HG03460 (cell line): Measurements from ENCODE around the gene MRPL20.

Experiments
- ATAC-seq: cut with Tn5 transposase; IDR thresholded peaks from one replicate; pipeline ENCODE4 v1.9.1; 2021; ENCODE audit not compliant: unreplicated experiment

Gene MRPL20

GRCh38 chr1:1366699-1367066 lies 40.4 kb downstream of the MRPL20 start:
- no peak for ATAC-seq

- no peak for ATAC-seq
Measured at GRCh38 chr1:1365875-1366698, 41.0 kb downstream of the MRPL20 start.

GRCh38 chr1:1364266-1364665 lies 42.8 kb downstream of the MRPL20 start:
- no peak for ATAC-seq

GRCh38 chr1:1361982-1362423 lies 45.1 kb downstream of the MRPL20 start:
- ATAC-seq, result no peak

- ATAC-seq, result no peak
Measured at GRCh38 chr1:1361233-1361981, 45.7 kb downstream of the MRPL20 start.

- ATAC-seq, result no peak
Measured at GRCh38 chr1:1360506-1361169, 46.5 kb downstream of the MRPL20 start.

GRCh38 chr1:1359664-1360468 lies 47.2 kb downstream of the MRPL20 start:
- no peak for ATAC-seq

- no peak for ATAC-seq
Measured at GRCh38 chr1:1359308-1359663, 47.8 kb downstream of the MRPL20 start.

GRCh38 chr1:1358433-1359271 lies 48.4 kb downstream of the MRPL20 start, which contains the start of gene MXRA8:
TSS of gene MXRA8 (minus strand) at chr1:1358555. CDS start at chr1:1358504, 51 bp downstream.
- ATAC-seq, result no peak

GRCh38 chr1:1357871-1358432 lies 49.1 kb downstream of the MRPL20 start:
- no peak for ATAC-seq

- no peak for ATAC-seq
Measured at GRCh38 chr1:1356796-1357401, 50.2 kb downstream of the MRPL20 start.

- no peak for ATAC-seq
Measured at GRCh38 chr1:1356166-1356795, 50.8 kb downstream of the MRPL20 start.

GRCh38 chr1:1355416-1355815 lies 51.7 kb downstream of the MRPL20 start:
- ATAC-seq, result no peak

- no peak for ATAC-seq
Measured at GRCh38 chr1:1354271-1355247, 52.5 kb downstream of the MRPL20 start.

- ATAC-seq, result no peak
Measured at GRCh38 chr1:1353389-1354151, 53.5 kb downstream of the MRPL20 start.

- no peak for ATAC-seq
Measured at GRCh38 chr1:1352786-1353388, 54.2 kb downstream of the MRPL20 start.
